Gastroesophageal sphincter (tissue), 3 donors: ENCODE data around the gene TRAPPC2L.

Experiments used
- EP300 ChIP-seq: sonication (generic); formaldehyde crosslinking; IDR thresholded peaks from one replicate; pipeline ENCODE4 v1.6.1; 2017; ENCODE audit warnings: antibody characterized with exemption, mild to moderate bottlenecking
- POLR2AphosphoS5 ChIP-seq: sonication (generic); formaldehyde crosslinking; IDR thresholded peaks from one replicate; pipeline ENCODE4 v1.6.1; 2017; ENCODE audit warnings: antibody characterized with exemption
- TF ChIP-seq, protein P1 (sequence below), 4 experiments: fragments of 200-600 bp in 2 of 4; fragments of 450-650 bp in 2 of 4; sonication (generic) in 1 of 4; IDR thresholded peaks; one replicate each; pipeline ENCODE4 v1.5.1; 2017 to 2019; ENCODE audit warnings: antibody characterized with exemption in 4 of 4, mild to moderate bottlenecking in 2 of 4, moderate library complexity in 2 of 4

DNA sequence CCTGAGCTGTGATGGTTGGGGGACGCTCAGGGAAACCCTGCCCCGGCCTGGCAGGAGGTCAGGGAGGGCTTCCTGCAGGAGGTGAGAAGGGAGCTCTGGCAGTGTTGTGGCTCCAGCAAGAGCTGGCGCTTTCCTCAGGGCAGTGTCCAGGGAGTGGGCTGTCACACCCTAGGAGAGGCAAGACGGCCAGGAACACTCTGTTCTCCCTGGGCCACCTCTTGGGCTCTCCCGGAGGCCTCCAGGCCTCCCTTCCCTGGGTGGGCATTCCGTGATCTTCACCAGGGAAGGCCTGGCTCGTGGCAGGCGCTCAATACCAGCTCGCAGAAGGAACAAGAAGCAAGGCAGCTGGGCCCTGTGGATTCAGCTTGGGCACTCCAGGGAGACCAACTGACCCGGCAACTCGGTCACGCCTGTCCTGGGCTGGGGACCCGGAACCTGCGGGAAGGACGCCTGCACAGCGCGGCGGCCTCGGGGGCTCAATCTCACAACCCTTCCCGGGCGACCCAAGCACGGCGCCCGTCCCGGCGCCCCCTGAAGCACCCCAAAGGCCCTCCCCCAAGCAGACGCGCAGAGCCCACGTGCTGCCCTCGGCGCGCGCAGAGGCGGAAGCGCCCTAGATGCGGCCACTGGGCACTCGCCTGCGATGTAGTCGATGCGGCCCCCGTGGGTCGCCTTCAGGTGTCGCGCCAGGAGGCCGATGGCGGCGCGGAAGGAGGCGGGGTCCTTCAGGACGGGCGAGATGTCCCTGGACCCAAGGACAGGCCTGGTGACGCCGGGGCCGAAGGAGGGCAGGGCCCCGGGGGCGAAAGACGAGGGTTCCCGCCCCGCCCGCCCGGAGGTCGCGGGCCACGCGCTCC is 45.8 kb upstream of the TRAPPC2L start:
- TF ChIP-seq POLR2AphosphoS5 (peak; percentile 86), EP300 (no peak)
- TF ChIP-seq, protein P1, sequence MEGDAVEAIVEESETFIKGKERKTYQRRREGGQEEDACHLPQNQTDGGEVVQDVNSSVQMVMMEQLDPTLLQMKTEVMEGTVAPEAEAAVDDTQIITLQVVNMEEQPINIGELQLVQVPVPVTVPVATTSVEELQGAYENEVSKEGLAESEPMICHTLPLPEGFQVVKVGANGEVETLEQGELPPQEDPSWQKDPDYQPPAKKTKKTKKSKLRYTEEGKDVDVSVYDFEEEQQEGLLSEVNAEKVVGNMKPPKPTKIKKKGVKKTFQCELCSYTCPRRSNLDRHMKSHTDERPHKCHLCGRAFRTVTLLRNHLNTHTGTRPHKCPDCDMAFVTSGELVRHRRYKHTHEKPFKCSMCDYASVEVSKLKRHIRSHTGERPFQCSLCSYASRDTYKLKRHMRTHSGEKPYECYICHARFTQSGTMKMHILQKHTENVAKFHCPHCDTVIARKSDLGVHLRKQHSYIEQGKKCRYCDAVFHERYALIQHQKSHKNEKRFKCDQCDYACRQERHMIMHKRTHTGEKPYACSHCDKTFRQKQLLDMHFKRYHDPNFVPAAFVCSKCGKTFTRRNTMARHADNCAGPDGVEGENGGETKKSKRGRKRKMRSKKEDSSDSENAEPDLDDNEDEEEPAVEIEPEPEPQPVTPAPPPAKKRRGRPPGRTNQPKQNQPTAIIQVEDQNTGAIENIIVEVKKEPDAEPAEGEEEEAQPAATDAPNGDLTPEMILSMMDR (IDR thresholded peaks at IDR 0.05), result peak in 1 of 4 experiments; percentile 4
